Inferior parietal cortex (tissue), 1 donor: ENCODE results near the gene CDC42EP5.
"Not testable (repeated sequence)": the region's sequence is repeated elsewhere in the genome, so short reads cannot be mapped to it uniquely, and the experiment has no call there.

Experiments
- DNase-seq: peaks from one replicate; pipeline ENCODE4 v3.0.0-alpha.2; 2016; ENCODE audit errors: extremely low spot score

Gene CDC42EP5

GRCh38 chr19:54473071-54473891 lies at the start of gene CDC42EP5:
Gene CDC42EP5 (minus strand): TSS chr19:54473296. CDS start chr19:54465547, 7,749 bp downstream.
- DNase-seq: no peak

- no peak for DNase-seq
Measured at GRCh38 chr19:54521860-54522513, 48.9 kb upstream of the CDC42EP5 start.

- DNase-seq: no peak
Measured at GRCh38 chr19:54521022-54521859, 48.1 kb upstream of the CDC42EP5 start.

GRCh38 chr19:54518844-54519243 lies 45.7 kb upstream of the CDC42EP5 start:
- no peak for DNase-seq

- peak; percentile 20 for DNase-seq
Measured at GRCh38 chr19:54517483-54517882, 44.4 kb upstream of the CDC42EP5 start.

- no peak for DNase-seq
Measured at GRCh38 chr19:54515156-54515555, 42.1 kb upstream of the CDC42EP5 start.

- DNase-seq: not testable (repeated sequence)
Measured at GRCh38 chr19:54509200-54509940, 36.3 kb upstream of the CDC42EP5 start.

GRCh38 chr19:54508487-54508886 lies 35.4 kb upstream of the CDC42EP5 start:
- not testable (repeated sequence) for DNase-seq

- DNase-seq: no peak
Measured at GRCh38 chr19:54507824-54508223, 34.7 kb upstream of the CDC42EP5 start.

GRCh38 chr19:54507038-54507717 lies 34.1 kb upstream of the CDC42EP5 start:
- not testable (repeated sequence) for DNase-seq

- no peak for DNase-seq
Measured at GRCh38 chr19:54506079-54506478, 33.0 kb upstream of the CDC42EP5 start.

GRCh38 chr19:54505542-54505941 lies 32.4 kb upstream of the CDC42EP5 start:
- DNase-seq: not testable (repeated sequence)

GRCh38 chr19:54502518-54503048 lies 29.5 kb upstream of the CDC42EP5 start, which contains the start of gene LAIR2:
Gene LAIR2 (plus strand): TSS chr19:54502831. CDS start chr19:54502919, 88 bp downstream.
- DNase-seq: no peak

GRCh38 chr19:54498451-54498772 lies 25.3 kb upstream of the CDC42EP5 start:
- not testable (repeated sequence) for DNase-seq

GRCh38 chr19:54497747-54498450 lies 24.8 kb upstream of the CDC42EP5 start:
- DNase-seq: not testable (repeated sequence)

- not testable (repeated sequence) for DNase-seq
Measured at GRCh38 chr19:54495284-54495683, 22.2 kb upstream of the CDC42EP5 start.

- no peak for DNase-seq
Measured at GRCh38 chr19:54493967-54494585, 21.0 kb upstream of the CDC42EP5 start.

- DNase-seq: not testable (repeated sequence)
Measured at GRCh38 chr19:54493056-54493455, 20.0 kb upstream of the CDC42EP5 start.

- DNase-seq: no peak
Measured at GRCh38 chr19:54492568-54492967, 19.5 kb upstream of the CDC42EP5 start.
